Measurements from ENCODE around the gene CSNK1D.
"Not testable (repeated sequence)": the region's sequence is repeated elsewhere in the genome, so short reads cannot be mapped to it uniquely, and the experiment has no call there.

The CSNK1D gene

DNA sequence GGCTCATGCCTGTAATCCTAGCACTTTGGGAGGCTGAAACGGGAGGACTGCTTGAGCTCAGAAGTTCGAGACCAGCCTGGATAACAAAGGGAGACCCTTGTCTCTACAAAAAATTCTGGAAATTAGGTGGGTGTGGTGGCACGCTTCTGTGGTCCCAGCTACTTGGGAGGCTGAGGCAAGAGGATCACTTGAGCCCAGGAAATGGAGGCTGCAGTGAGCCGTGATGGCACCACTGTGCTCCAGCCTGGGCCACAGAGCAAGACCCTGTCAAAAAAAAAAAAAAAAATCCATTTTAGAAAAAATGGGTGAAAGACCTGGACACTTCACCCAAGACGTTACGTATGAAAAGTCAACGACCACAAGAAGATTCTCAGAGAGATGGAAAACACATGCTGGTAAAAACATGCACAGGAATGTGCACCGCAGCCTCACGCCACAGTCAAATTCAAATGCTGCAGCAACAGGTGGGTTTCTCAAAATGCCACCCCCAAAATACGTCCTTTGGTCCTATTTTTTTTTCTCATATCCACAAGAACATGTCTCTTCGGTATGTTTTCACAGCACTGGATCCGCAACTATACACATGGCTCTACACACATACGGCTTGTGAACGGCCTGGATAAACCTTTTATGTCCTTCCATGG is 17.1 kb downstream of the CSNK1D start:
- no peak overlapping the region for H3K4me3 ChIP-seq (ENCODE audit: extremely low read depth, insufficient read depth, low read length, poor library complexity, severe bottlenecking)
- no peak overlapping the region for H3K27ac ChIP-seq (ENCODE audit: low read depth, low read length, severe bottlenecking)
- 97 to 100% methylated on average over 10 to 13 of the region's 14 CpGs for WGBS, 2 experiments (ENCODE audit: insufficient coverage in 2 of 2)
- no peaks in the 10 kb centered on the region for H3K4me1 ChIP-seq (ENCODE audit: control insufficient read depth, insufficient read depth, low read length, poor library complexity, severe bottlenecking)
- H3K9me3 ChIP-seq (ENCODE audit: control insufficient read depth, low read length) = no peaks in the 10 kb centered on the region
- peaks cover 91% of the 10 kb centered on the region for H3K36me3 ChIP-seq (ENCODE audit: control insufficient read depth, insufficient read depth, low read length)

DNA sequence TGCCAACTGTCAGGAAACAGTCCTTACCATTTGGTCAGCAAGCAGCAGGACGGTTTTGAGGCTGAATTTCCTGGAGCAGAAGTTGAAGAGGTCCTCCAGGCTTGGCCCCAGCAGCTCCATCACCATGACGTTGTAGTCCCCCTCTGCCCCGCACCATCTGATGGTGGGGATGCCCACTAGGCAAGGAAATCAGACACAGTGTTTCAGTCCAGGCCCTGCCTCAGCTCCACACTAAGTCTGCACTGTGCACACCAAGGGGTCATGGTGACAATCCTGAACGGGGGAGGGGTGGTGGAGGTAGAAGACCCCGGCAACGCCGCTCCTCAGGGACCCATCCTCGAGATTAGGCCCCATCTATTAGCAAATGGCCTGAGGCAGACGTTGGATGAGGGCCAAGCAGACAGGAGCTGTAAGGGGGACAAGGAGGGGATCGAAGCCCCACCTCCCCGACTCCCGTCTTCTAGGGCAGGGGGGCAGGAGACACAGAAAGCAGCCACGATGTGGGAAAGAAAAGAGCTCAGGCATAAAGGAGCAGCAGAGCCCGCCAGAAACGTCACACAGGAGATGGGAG is 18.0 kb downstream of the CSNK1D start:
- no peaks in the 10 kb centered on the region for H3K4me1 ChIP-seq (ENCODE audit: control insufficient read depth, insufficient read depth, low read length, poor library complexity, severe bottlenecking)
- no peaks in the 10 kb centered on the region for H3K9me3 ChIP-seq (ENCODE audit: control insufficient read depth, low read length)
- no peak overlapping the region for H3K4me3 ChIP-seq (ENCODE audit: extremely low read depth, insufficient read depth, low read length, poor library complexity, severe bottlenecking)
- H3K27ac ChIP-seq (ENCODE audit: low read depth, low read length, severe bottlenecking) = no peak overlapping the region
- 97 to 99% methylated on average over 14 to 15 of the region's 15 CpGs for WGBS, 2 experiments (ENCODE audit: insufficient coverage in 2 of 2)
- H3K36me3 ChIP-seq (ENCODE audit: control insufficient read depth, insufficient read depth, low read length) = peaks cover 91% of the 10 kb centered on the region

DNA sequence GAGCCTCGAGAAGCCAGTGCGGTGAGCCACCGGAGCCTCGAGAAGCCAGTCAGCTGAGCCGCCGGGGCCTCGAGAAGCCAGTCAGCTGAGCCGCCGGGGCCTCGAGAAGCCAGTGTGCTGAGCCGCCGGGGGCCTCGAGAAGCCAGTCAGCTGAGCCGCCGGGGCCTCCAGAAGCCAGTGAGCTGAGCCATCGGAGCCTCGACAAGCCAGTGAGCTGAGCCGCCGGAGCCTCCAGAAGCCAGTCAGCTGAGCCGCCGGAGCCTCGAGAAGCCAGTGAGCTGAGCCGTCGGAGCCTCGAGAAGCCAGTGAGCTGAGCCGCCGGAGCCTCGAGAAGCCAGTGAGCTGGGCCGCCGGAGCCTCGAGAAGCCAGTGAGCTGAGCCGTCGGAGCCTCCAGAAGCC is 18.8 kb downstream of the CSNK1D start:
- peaks cover 91% of the 10 kb centered on the region for H3K36me3 ChIP-seq (ENCODE audit: control insufficient read depth, insufficient read depth, low read length)
- H3K4me3 ChIP-seq (ENCODE audit: extremely low read depth, insufficient read depth, low read length, poor library complexity, severe bottlenecking); H3K9me3 ChIP-seq (ENCODE audit: control insufficient read depth, low read length); H3K4me1 ChIP-seq (ENCODE audit: control insufficient read depth, insufficient read depth, low read length, poor library complexity, severe bottlenecking); H3K27ac ChIP-seq (ENCODE audit: low read depth, low read length, severe bottlenecking): not testable (repeated sequence)
- 96 to 97% methylated on average over 29 to 33 of the region's 33 CpGs for WGBS, 2 experiments (ENCODE audit: insufficient coverage in 2 of 2)

DNA sequence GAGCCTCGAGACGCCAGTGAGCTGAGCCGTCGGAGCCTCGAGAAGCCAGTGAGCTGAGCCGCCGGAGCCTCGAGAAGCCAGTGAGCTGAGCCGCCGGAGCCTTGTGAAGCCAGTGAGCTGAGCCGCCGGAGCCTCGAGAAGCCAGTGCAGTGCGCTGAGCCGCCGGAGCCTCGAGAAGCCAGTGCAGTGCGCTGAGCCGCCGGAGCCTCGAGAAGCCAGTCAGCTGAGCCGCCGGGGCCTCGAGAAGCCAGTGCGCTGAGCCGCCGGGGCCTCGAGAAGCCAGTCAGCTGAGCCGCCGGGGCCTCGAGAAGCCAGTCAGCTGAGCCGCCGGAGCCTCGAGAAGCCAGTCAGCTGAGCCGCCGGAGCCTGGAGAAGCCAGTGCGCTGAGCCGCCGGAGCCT is 19.4 kb downstream of the CSNK1D start:
- not testable (repeated sequence) for H3K9me3 ChIP-seq (ENCODE audit: control insufficient read depth, low read length); H3K27ac ChIP-seq (ENCODE audit: low read depth, low read length, severe bottlenecking); H3K4me3 ChIP-seq (ENCODE audit: extremely low read depth, insufficient read depth, low read length, poor library complexity, severe bottlenecking); H3K4me1 ChIP-seq (ENCODE audit: control insufficient read depth, insufficient read depth, low read length, poor library complexity, severe bottlenecking)
- peaks cover 90% of the 10 kb centered on the region for H3K36me3 ChIP-seq (ENCODE audit: control insufficient read depth, insufficient read depth, low read length)
- WGBS, 2 experiments (ENCODE audit: insufficient coverage in 2 of 2) = 96 to 97% methylated on average over 36 to 37 of the region's 39 CpGs

DNA sequence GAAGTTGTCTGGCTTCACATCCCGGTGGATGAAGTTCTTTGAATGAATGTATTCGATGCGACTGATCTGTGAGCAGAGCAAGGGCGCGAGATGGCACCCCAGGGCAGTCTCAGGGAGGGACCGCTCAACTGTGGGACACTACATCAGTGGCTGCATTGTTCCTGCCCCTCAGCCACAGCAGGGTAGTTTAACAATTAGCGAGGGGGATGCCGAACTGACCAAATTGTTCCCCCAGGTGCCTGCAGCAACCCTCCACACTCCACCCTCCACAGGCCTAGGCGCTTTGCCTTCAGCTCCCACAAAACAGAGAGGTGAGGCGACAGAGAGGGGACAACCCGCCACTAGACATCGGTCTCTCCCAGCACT is 20.3 kb downstream of the CSNK1D start:
- Histone ChIP-seq H3K9me3 (ENCODE audit: control insufficient read depth, low read length) (no peaks in the 10 kb centered on the region), H3K4me3 (ENCODE audit: extremely low read depth, insufficient read depth, low read length, poor library complexity, severe bottlenecking) (no peak overlapping the region), H3K27ac (ENCODE audit: low read depth, low read length, severe bottlenecking) (no peak overlapping the region), H3K4me1 (ENCODE audit: control insufficient read depth, insufficient read depth, low read length, poor library complexity, severe bottlenecking) (peaks cover under 1% of the 10 kb centered on the region), H3K36me3 (ENCODE audit: control insufficient read depth, insufficient read depth, low read length) (peaks cover 90% of the 10 kb centered on the region)
- 96 to 98% methylated on average over 7 to 11 of the region's 12 CpGs for WGBS, 2 experiments (ENCODE audit: insufficient coverage in 2 of 2)

DNA sequence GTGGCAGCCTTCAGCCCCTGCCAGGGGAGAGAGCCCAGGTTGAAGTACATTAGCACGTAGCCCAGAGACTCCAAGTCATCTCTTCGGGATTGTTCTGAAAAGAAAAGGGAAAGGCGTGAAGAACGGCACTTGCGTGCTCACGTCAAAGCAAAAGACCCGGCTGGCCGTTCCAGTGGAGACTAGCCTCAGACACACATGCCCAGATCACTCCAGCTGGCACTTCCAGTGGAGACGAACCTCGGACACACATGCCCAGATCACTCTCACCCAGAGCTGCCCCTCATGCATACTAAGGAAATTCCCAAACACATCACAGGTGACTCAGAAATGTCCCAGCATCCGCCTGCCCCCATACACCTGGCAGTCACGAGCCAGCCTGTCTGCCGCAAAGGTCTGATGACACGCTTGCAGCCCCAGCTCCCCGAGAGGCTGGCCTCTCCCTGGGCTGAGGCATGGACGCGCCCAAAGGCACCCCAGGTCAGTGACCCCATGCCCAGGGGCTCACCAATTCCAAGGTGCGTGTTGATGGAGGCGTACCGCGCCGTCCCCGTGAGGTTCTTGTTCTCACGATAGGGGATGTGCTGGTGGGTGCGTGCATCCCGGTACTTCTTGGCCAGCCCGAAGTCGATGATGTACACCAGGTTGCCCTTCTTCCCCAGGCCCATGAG is 20.9 kb downstream of the CSNK1D start:
- no peak overlapping the region for H3K4me3 ChIP-seq (ENCODE audit: extremely low read depth, insufficient read depth, low read length, poor library complexity, severe bottlenecking)
- H3K4me1 ChIP-seq (ENCODE audit: control insufficient read depth, insufficient read depth, low read length, poor library complexity, severe bottlenecking) = peaks cover 5% of the 10 kb centered on the region
- no peak overlapping the region for H3K27ac ChIP-seq (ENCODE audit: low read depth, low read length, severe bottlenecking)
- no peaks in the 10 kb centered on the region for H3K9me3 ChIP-seq (ENCODE audit: control insufficient read depth, low read length)
- peaks cover 90% of the 10 kb centered on the region for H3K36me3 ChIP-seq (ENCODE audit: control insufficient read depth, insufficient read depth, low read length)
- 96 to 99% methylated on average over 22 to 28 of the region's 28 CpGs for WGBS, 2 experiments (ENCODE audit: insufficient coverage in 2 of 2)

DNA sequence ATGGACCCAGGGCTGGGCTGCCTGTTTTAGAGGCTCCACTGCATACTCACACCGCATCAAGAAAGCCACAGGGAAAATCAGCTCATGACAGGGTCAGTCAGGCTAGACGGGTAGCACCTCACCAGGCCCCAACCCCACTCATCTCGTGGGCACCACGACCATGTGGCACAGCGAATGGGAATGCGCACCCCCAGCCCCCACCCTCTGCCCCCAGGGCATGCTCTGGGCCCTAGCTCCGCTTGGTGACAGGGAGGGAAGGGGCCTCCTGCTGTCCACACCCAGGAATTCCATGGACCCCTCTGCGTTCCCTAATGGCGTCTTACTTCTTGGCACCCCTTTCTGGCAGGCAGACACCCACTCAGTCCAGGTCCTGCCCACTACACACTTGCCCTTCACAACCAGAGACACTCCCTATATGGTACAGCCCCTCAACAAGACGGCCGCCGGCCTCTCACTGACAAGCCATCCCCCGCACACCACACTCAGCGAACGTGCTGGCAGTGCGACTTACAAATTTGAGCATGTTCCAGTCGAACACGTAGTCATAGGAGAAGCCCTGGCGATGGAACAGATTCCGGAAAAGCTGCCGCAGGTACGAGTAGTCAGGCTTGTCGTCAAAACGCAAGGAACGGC is 22.5 kb downstream of the CSNK1D start:
- Histone ChIP-seq H3K9me3 (ENCODE audit: control insufficient read depth, low read length) (no peaks in the 10 kb centered on the region), H3K36me3 (ENCODE audit: control insufficient read depth, insufficient read depth, low read length) (peaks cover 90% of the 10 kb centered on the region), H3K27ac (ENCODE audit: low read depth, low read length, severe bottlenecking) (no peak overlapping the region), H3K4me1 (ENCODE audit: control insufficient read depth, insufficient read depth, low read length, poor library complexity, severe bottlenecking) (peaks cover 16% of the 10 kb centered on the region), H3K4me3 (ENCODE audit: extremely low read depth, insufficient read depth, low read length, poor library complexity, severe bottlenecking) (no peak overlapping the region)
- 96% methylated on average over 23 to 24 of the region's 25 CpGs for WGBS, 2 experiments (ENCODE audit: insufficient coverage in 2 of 2)

DNA sequence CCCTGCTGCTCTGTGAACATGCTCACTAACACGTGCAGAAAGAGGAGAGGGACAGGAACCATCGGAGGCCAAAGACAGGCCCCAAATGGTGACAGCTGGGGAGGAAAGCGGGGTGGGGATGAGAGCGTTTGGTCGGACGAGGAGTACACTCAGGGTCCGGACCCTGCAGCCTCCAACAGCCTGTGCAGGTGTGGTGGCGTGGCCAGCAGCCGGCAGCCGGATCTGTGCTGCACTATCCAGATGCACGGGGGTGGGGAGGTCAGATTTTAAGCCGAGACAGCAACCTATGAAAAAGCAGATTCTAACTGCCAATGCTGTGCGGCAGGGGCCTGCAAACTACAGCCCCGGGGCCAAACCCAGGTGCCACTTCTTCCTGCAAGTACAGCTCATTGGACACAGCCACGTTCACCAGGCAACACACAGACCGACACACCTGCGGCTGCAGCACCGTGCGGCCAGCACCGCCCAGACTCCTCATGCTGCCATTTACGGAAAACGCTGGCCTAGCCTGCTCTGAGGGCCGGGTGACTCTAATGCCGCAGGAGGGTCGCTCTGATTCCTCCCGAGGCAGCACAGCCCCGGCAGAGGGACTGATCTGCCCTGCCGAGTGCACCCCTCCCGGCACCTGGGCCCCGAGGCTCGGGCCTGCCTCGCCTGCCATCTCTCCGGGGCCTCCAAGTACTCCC is 23.5 kb downstream of the CSNK1D start:
- no peak overlapping the region for H3K27ac ChIP-seq (ENCODE audit: low read depth, low read length, severe bottlenecking)
- 95 to 97% methylated on average over 33 of the region's 33 CpGs for WGBS, 2 experiments (ENCODE audit: insufficient coverage in 2 of 2)
- peaks cover 16% of the 10 kb centered on the region for H3K4me1 ChIP-seq (ENCODE audit: control insufficient read depth, insufficient read depth, low read length, poor library complexity, severe bottlenecking)
- H3K4me3 ChIP-seq (ENCODE audit: extremely low read depth, insufficient read depth, low read length, poor library complexity, severe bottlenecking) = no peak overlapping the region
- peaks cover 90% of the 10 kb centered on the region for H3K36me3 ChIP-seq (ENCODE audit: control insufficient read depth, insufficient read depth, low read length)
- H3K9me3 ChIP-seq (ENCODE audit: control insufficient read depth, low read length) = no peaks in the 10 kb centered on the region

DNA sequence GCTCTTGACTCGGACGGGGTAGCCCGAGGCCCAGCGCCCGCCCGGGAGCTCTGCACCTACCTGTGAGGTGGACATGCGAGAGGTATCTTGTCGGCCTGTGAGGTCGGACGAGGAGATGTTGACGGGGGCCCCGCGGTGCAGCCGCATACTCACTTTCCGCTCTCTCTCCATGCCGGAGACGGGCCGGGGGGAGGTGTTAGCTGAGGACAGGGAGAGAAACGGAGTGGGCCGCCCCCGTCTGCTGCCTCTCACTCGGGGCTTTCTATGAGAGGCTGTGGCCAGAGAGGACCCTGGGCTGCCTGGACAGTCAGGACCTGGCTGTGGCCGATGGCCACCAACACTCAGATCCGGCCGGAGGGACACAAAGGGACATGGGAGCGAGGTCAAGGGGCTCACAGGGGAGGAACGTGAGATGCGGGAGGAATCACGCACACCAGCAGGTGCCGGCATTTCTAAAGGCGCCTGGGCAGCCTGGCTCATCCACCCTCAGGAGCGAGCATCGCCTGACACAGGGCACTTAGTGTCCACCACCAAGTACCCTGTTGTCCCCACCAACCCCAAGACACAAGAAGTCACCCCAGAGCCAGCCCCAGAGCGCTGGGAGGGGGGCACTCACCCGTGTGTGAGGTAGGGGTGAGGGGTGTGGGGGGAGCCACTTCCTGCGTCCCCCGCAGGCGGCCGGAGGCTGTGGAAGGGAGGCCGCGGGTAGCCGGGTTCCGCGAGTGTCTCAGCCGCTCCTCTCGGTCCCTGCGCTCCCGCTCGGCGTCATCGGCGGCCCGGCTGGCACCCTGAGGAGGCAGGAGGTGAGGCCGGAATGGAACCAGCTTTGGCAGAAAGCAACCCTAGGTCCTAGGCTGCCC is 24.5 kb downstream of the CSNK1D start:
- Histone ChIP-seq H3K4me3 (ENCODE audit: extremely low read depth, insufficient read depth, low read length, poor library complexity, severe bottlenecking) (no peak overlapping the region), H3K36me3 (ENCODE audit: control insufficient read depth, insufficient read depth, low read length) (peaks cover 96% of the 10 kb centered on the region)
- WGBS, 2 experiments (ENCODE audit: insufficient coverage in 2 of 2) = 95 to 98% methylated on average over 44 to 52 of the region's 54 CpGs

More for the DNA sequence above, 24.5 kb downstream of the CSNK1D start:
- Histone ChIP-seq H3K27ac (ENCODE audit: low read depth, low read length, severe bottlenecking) (no peak overlapping the region), H3K4me1 (ENCODE audit: control insufficient read depth, insufficient read depth, low read length, poor library complexity, severe bottlenecking) (peaks cover 16% of the 10 kb centered on the region), H3K9me3 (ENCODE audit: control insufficient read depth, low read length) (no peaks in the 10 kb centered on the region)

Measured in mesodermal cell (in vitro differentiated cells).